Suppressor macrophage treated with lipopolysaccharide for 1 hour (primary cell): ENCODE measurements around the gene ST7.
"Not testable (repeated sequence)": the region's sequence is repeated elsewhere in the genome, so short reads cannot be mapped to it uniquely, and the experiment has no call there.

Experiments used
- DNase-seq, 3 donors: peaks; one replicate each; pipeline ENCODE4 v3.0.0-alpha.2; 2020 to 2022

ST7 gene

GRCh38 chr7:116951366-116952292 lies 1.7 kb upstream of the ST7 start:
- no peak for DNase-seq

GRCh38 chr7:116952635-116953371 lies 498 bp upstream of the ST7 start:
- no peak for DNase-seq

- DNase-seq: peak; percentile 86 to 91 (median 87)
Measured at GRCh38 chr7:116953906-116954838, 871 bp downstream of the ST7 start.

GRCh38 chr7:116955340-116955739 lies 2.0 kb downstream of the ST7 start:
- DNase-seq: no peak

GRCh38 chr7:116955801-116956476 lies 2.6 kb downstream of the ST7 start:
- no peak for DNase-seq

- DNase-seq: no peak
Measured at GRCh38 chr7:116956477-116956804, 3.1 kb downstream of the ST7 start.

GRCh38 chr7:116957874-116958273 lies 4.6 kb downstream of the ST7 start:
- no peak for DNase-seq

- DNase-seq: not testable (repeated sequence)
Measured at GRCh38 chr7:116961966-116962673, 8.8 kb downstream of the ST7 start.

- no peak for DNase-seq
Measured at GRCh38 chr7:116963234-116963633, 9.9 kb downstream of the ST7 start.

- DNase-seq: no peak
Measured at GRCh38 chr7:116966601-116967000, 13.3 kb downstream of the ST7 start.

GRCh38 chr7:116967254-116967922 lies 14.1 kb downstream of the ST7 start:
- no peak for DNase-seq

- DNase-seq: no peak
Measured at GRCh38 chr7:116967983-116968382, 14.7 kb downstream of the ST7 start.

- no peak for DNase-seq
Measured at GRCh38 chr7:116968631-116969030, 15.3 kb downstream of the ST7 start.

GRCh38 chr7:116969371-116969902 lies 16.1 kb downstream of the ST7 start:
- DNase-seq: no peak

GRCh38 chr7:116970238-116970910 lies 17.1 kb downstream of the ST7 start:
- peak; percentile 31 to 50 (median 40) for DNase-seq

- not testable (repeated sequence) for DNase-seq
Measured at GRCh38 chr7:116971153-116971552, 17.9 kb downstream of the ST7 start.

- DNase-seq: no peak
Measured at GRCh38 chr7:116971869-116972268, 18.6 kb downstream of the ST7 start.

GRCh38 chr7:116975024-116975423 lies 21.7 kb downstream of the ST7 start:
- not testable (repeated sequence) for DNase-seq

GRCh38 chr7:116977172-116977571 lies 23.9 kb downstream of the ST7 start:
- DNase-seq: no peak

GRCh38 chr7:116978006-116978405 lies 24.7 kb downstream of the ST7 start:
- no peak for DNase-seq
